ENCODE results near the gene RASGRF2. TPM values are rescaled to one million over a fixed set of nuclear protein-coding genes. Genes with fewer than 3 reads are reported as not detected.

The RASGRF2 gene
- polyA plus RNA-seq, 2 of the 4 experiments (the other 2 are of a cell fraction), result 1.4 to 2.1 TPM

- Histone ChIP-seq H3K27ac (no peak overlapping the region), H3K9me3 (no peaks in the 10 kb centered on the region), H3K4me3 (no peak overlapping the region), H3K4me1 (no peaks in the 10 kb centered on the region), H3K4me2 (no peak overlapping the region)
- 53% methylated on average over 7 of the region's 7 CpGs for WGBS (ENCODE audit: missing lambda C conversion rate)
- FAIRE-seq (no peak), DNase-seq (ENCODE audit: low read depth in 1 of 2, low spot score in 1 of 2) (no peak), ATAC-seq (no peak)
- TF ChIP-seq RCOR1 (IDR thresholded peaks at IDR 0.05; ENCODE audit: low read depth, low read length) (no peak), CEBPB (IDR thresholded peaks at IDR 0.05) (no peak; a peak in 1 of 4 replicates), JUNB (IDR thresholded peaks at IDR 0.05) (no peak), ZSCAN20 (CRISPR knock-in tag; IDR thresholded peaks at IDR 0.05) (no peak), BCL3 (IDR thresholded peaks at IDR 0.05) (no peak), CTCF (IDR thresholded peaks at IDR 0.05) (no peak), ATOH8 (CRISPR knock-in tag; IDR thresholded peaks at IDR 0.05; ENCODE audit: low read depth) (no peak), USF2 (IDR thresholded peaks at IDR 0.05) (no peak), CHD4 (IDR thresholded peaks at IDR 0.05; ENCODE audit: borderline replicate concordance) (no peak), ESRRA (IDR thresholded peaks at IDR 0.05; ENCODE audit: borderline replicate concordance, low read length) (no peak), HES2 (IDR thresholded peaks at IDR 0.05) (no peak), HOXB5 (CRISPR knock-in tag; IDR thresholded peaks at IDR 0.05) (no peak), EHMT2 (IDR thresholded peaks at IDR 0.05; ENCODE audit: low read depth) (no peak), PBX3 (IDR thresholded peaks at IDR 0.05) (no peak), POLR2AphosphoS2 (conservative IDR thresholded peaks at IDR 0.05; ENCODE audit: low read length) (no peak), ZNF302 (CRISPR knock-in tag; IDR thresholded peaks at IDR 0.05) (no peak)
- ChIA-PET POLR2A (no interaction called here), CTCF (no interaction called here)
Observed at GRCh38 chr5:81125959-81126358, 165.8 kb downstream of the RASGRF2 start.

- no peak for DNase-seq (ENCODE audit: low read depth in 1 of 2, low spot score in 1 of 2)
- Histone ChIP-seq H3K27ac (no peak overlapping the region), H3K4me2 (no peak overlapping the region), H3K4me3 (no peak overlapping the region), H3K9me3 (no peaks in the 10 kb centered on the region), H3K4me1 (no peaks in the 10 kb centered on the region)
- 69% methylated on average over 7 of the region's 7 CpGs for WGBS (ENCODE audit: missing lambda C conversion rate)
- no peak for ATAC-seq
- FAIRE-seq, result no peak
- CTCF ChIA-PET, result interaction anchor here (0.6 to 1.4 kb wide), 2 partner anchors 10 to 20 kb away, joined by 4 read pairs; no protein-coding TSS in a partner anchor
- no peak for TF ChIP-seq KDM1A (IDR thresholded peaks at IDR 0.05; ENCODE audit: low read depth)
- no peak for TF ChIP-seq MYC (IDR thresholded peaks at IDR 0.05; ENCODE audit: borderline replicate concordance, low read length)
- no peak for TF ChIP-seq CTCF (IDR thresholded peaks at IDR 0.05)
- no peak for TF ChIP-seq RFX5 (IDR thresholded peaks at IDR 0.05)
- TF ChIP-seq ZFP36 (IDR thresholded peaks at IDR 0.05; ENCODE audit: borderline replicate concordance, partially characterized antibody), result no peak
- no peak for TF ChIP-seq JUNB (IDR thresholded peaks at IDR 0.05)
- no peak for TF ChIP-seq CHD2 (IDR thresholded peaks at IDR 0.05; ENCODE audit: low read length, partially characterized antibody)
- TF ChIP-seq BCL3 (IDR thresholded peaks at IDR 0.05), result no peak
- TF ChIP-seq PHF8 (IDR thresholded peaks at IDR 0.05; ENCODE audit: borderline replicate concordance, low read depth), result no peak
- no peak for TF ChIP-seq EHF (CRISPR knock-in tag; IDR thresholded peaks at IDR 0.05)
- no peak for TF ChIP-seq POLR2AphosphoS2 (conservative IDR thresholded peaks at IDR 0.05; ENCODE audit: low read length)
- no peak for TF ChIP-seq NFE2L2 (conservative IDR thresholded peaks at IDR 0.05; ENCODE audit: low read length)
- POLR2A ChIA-PET, result no interaction called here
Observed at GRCh38 chr5:81128416-81128815, 168.3 kb downstream of the RASGRF2 start.

Measured in A549 (cell line).